Left lung (tissue), 10 donors: ENCODE measurements around the gene DHRS7B. TPM values are rescaled to one million over a fixed set of nuclear protein-coding genes. Genes with fewer than 3 reads are reported as not detected.

Source experiments
- ATAC-seq: fragments of 200-7000 bp; cut with Tn5 transposase; one replicate; pipeline ENCODE4 v1.9.1; 2020; ENCODE audit warnings: moderate library complexity
- DNase-seq, 4 donors: peaks; one replicate each; pipeline ENCODE4 v3.0.0-alpha.2; 2013 to 2020
- H3K27ac ChIP-seq, 2 donors: fragments of 200-600 bp; sonication (generic) in 1 of 2; one replicate each; pipeline versions ENCODE4 v1.5.0 to v1.8.0; 2020 to 2021
- H3K27me3 ChIP-seq, 2 donors: fragments of 200-600 bp; sonication (generic) in 1 of 2; one replicate each; pipeline versions ENCODE4 v1.5.0 to v1.8.0; 2020 to 2021
- H3K36me3 ChIP-seq, 2 donors: fragments of 200-600 bp; sonication (generic) in 1 of 2; one replicate each; pipeline versions ENCODE4 v1.5.0 to v1.8.0; 2020 to 2021
- H3K4me1 ChIP-seq, 2 donors: fragments of 200-600 bp; one replicate each; pipeline ENCODE4 v1.8.0; 2021
- H3K4me3 ChIP-seq, 2 donors: fragments of 200-600 bp; sonication (generic) in 1 of 2; one replicate each; pipeline versions ENCODE4 v1.5.0 to v1.8.0; 2020 to 2021; ENCODE audit warnings: mild to moderate bottlenecking in 1 of 2
- H3K9me3 ChIP-seq, 2 donors: fragments of 200-600 bp; sonication (generic) in 1 of 2; one replicate each; pipeline versions ENCODE4 v1.5.0 to v1.8.0; 2020 to 2021
- CTCF ChIP-seq, 2 donors: fragments of 200-600 bp; sonication (generic) in 1 of 2; IDR thresholded peaks; one replicate each; pipeline versions ENCODE4 v1.5.0 to v1.8.0; 2021; ENCODE audit warnings: antibody characterized with exemption in 2 of 2
- intact Hi-C, 2 donors: fragments of 100-400 bp; cut with DNase I; formaldehyde crosslinking; loops; one replicate each; pipeline versions ENCODE4 v1.11.2 to v1.14.2; 2022
- polyA plus RNA-seq, 6 donors: library from polyadenylated mRNA; unstranded; fragments of 120-200 nt; gene quantifications; one replicate each; pipeline ENCODE4 v1.2.1, GENCODE V29; 2013; ENCODE audit not compliant: insufficient read length in 6 of 6
- total RNA-seq, 2 donors: library from RNA; stranded (reverse); fragmentation: NEBNext Ultra II Directional; extraction: Animal tissue kit (Norgen Biotek cat#: 25700); gene quantifications; one replicate each; pipeline ENCODE4 v1.2.1, GENCODE V29; 2021
- donor health status: DM: no; HTN: yes; CAD: no.
- donor health status: DM: no; HTN: no; CAD: no.

Gene DHRS7B
- total and polyA plus RNA-seq, 8 donors = 22.5 to 29.1 (median 25.0) TPM

DNA sequence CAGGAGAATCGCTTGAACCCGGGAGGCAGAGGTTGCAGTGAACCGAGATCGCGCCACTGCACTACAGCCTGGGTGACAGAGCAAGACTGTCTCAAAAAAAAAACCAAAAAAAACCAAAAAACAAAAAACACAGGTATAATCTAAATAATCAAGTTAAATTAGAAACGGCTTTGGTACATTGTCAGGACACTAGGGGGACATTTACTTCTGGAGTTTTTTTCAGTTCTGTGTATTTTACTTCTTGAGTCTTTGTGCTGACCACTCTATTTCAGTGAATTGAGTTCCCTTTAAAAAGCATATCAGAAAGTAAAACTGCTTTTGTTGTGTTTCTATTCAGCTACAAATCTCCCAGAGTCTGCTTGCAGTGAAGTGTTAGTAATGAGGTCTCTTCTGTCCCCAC is 36.3 kb downstream of the DHRS7B start:
- ATAC-seq = no peak
- TF ChIP-seq CTCF (IDR thresholded peaks at IDR 0.05) = no peak
- intact Hi-C loops = no loop called here
- DNase-seq = no peak
- no peaks in the 10 kb centered on the region for H3K27me3 ChIP-seq
- H3K36me3 ChIP-seq = no peaks in the 10 kb centered on the region
- H3K27ac ChIP-seq = no peak overlapping the region
- peaks cover 8 to 12% of the 10 kb centered on the region in 2 donors for H3K4me1 ChIP-seq
- no peaks in the 10 kb centered on the region for H3K9me3 ChIP-seq
- H3K4me3 ChIP-seq = no peak overlapping the region

DNA sequence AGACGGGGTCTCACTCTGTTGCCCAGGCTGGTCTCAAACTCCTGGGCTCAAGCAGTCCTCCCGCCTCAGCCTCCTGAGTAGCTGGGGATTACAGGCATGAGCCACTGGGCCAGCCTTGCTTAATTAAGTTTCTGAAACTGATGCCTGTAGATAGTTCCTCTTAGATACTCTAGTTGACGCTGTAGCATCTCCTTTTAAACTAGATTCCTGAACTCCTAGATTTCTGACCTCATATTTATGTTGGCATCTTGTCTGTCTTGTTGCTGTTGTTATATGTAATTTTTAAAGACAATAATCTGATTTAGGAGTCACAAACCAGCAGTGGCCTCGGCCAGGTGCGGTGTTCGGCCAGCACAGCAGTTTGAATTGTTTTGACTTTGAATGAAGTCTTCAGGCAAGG is 37.5 kb downstream of the DHRS7B start:
- H3K4me1 ChIP-seq = peaks cover 8 to 12% of the 10 kb centered on the region in 2 donors
- intact Hi-C loops = no loop called here
- ATAC-seq (no peak), DNase-seq (no peak)
- no peaks in the 10 kb centered on the region for H3K36me3 ChIP-seq
- no peaks in the 10 kb centered on the region for H3K27me3 ChIP-seq
- TF ChIP-seq CTCF (IDR thresholded peaks at IDR 0.05) = no peak
- no peaks in the 10 kb centered on the region for H3K9me3 ChIP-seq
- no peak overlapping the region for H3K27ac ChIP-seq
- no peak overlapping the region for H3K4me3 ChIP-seq

- ATAC-seq (no peak), DNase-seq (no peak)
- no peaks in the 10 kb centered on the region for H3K9me3 ChIP-seq
- TF ChIP-seq CTCF (IDR thresholded peaks at IDR 0.05) = no peak
- H3K36me3 ChIP-seq = no peaks in the 10 kb centered on the region
- no peak overlapping the region for H3K4me3 ChIP-seq
- peaks cover 8 to 12% of the 10 kb centered on the region in 2 donors for H3K4me1 ChIP-seq
- no peak overlapping the region for H3K27ac ChIP-seq
- intact Hi-C loops = no loop called here
- no peaks in the 10 kb centered on the region for H3K27me3 ChIP-seq
These were observed 37.9 kb downstream of the DHRS7B start for GRCh38 chr17:21164620-21165019.

DNA sequence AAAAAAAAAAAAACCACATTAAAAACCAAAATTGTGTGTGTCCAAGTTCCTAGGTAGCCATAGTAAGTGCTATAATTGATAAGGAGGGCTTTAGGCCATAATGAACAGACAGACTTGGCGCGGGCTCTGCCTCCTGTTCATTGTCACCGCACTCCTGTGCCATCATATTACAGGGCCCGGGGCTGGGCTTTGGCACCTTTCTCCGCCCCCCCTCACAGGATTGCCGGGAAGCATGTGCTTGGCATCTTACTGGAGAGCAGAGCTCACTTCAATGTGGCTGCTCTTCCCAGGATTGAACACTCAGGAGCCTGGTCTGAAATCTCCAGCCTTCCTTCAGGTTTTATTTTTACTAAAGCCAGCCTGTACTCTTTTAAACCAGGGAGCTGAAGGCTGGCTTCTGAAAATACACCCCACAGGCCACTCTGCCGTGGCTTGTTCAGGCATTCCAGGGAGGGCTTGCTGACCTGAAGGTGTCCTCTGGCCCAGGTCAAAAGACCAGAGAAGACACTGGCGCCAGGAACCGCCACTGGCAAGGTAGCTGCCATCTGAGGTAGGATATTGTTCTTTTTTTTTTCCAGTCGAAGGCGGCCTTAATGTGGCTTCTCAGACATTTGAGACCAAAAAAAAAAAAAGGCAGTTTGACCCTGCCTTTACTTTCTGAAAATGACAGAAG is 39.3 kb downstream of the DHRS7B start:
- intact Hi-C loops = no loop called here
- no peak for DNase-seq
- Histone ChIP-seq H3K4me1 (peaks cover 10 to 17% of the 10 kb centered on the region in 2 donors), H3K36me3 (no peaks in the 10 kb centered on the region), H3K9me3 (no peaks in the 10 kb centered on the region), H3K27ac (peak overlapping the region; percentile 20 to 79), H3K27me3 (no peaks in the 10 kb centered on the region), H3K4me3 (no peak overlapping the region)
- ATAC-seq = no peak
- TF ChIP-seq CTCF (IDR thresholded peaks at IDR 0.05) = no peak

GRCh38 chr17:21166595-21167210 is 39.9 kb downstream of the DHRS7B start:
- H3K27ac ChIP-seq = peak overlapping the region; percentile 20 to 79
- TF ChIP-seq CTCF (IDR thresholded peaks at IDR 0.05) = no peak
- intact Hi-C loops = no loop called here

More at GRCh38 chr17:21166595-21167210, 39.9 kb downstream of the DHRS7B start:
- peaks cover 10 to 23% of the 10 kb centered on the region in 2 donors for H3K4me1 ChIP-seq
- no peaks in the 10 kb centered on the region for H3K27me3 ChIP-seq
- ATAC-seq (peak; percentile 54), DNase-seq (no peak)
- no peaks in the 10 kb centered on the region for H3K36me3 ChIP-seq
- H3K4me3 ChIP-seq = no peak overlapping the region
- no peaks in the 10 kb centered on the region for H3K9me3 ChIP-seq
